Right lung (tissue), 5 donors: Measurements from ENCODE around the gene ANXA6. TPM values are rescaled to one million over a fixed set of nuclear protein-coding genes. Genes with fewer than 3 reads are reported as not detected.

Source experiments
- DNase-seq, 2 donors: peaks; one replicate each; pipeline ENCODE4 v3.0.0-alpha.2; 2013
- polyA plus RNA-seq, 5 donors: library from polyadenylated mRNA; unstranded; fragments of 120-200 nt; gene quantifications; one replicate each; pipeline versions ENCODE4 v1.2.1 to v1.2.3, GENCODE V29; 2013; ENCODE audit warnings: inconsistent platforms in 1 of 5, low replicate concordance in 1 of 5; ENCODE audit not compliant: insufficient read length in 5 of 5, insufficient read depth in 1 of 5

ANXA6 gene
- polyA plus RNA-seq, 5 donors = 258 to 308 (median 290) TPM

DNA sequence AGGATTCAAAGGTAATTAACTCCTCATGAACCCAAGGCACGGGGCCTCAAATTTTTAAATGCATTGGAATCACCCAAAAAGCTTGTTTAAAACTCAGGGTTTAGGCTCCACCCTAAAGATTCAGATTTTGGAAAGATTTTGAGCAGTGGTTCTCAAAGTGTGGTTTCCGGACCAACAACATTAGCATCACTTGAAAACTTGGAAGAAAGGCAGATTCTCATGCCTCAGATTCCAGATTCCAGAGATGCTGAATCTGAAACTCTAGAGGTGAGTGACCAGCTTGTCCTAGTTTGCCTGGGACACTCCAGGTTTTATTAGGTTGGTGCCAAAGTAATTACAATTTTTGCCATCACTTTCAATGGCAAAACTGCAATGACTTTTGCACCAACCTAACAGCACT, 52.0 kb downstream of the ANXA6 start:
- DNase-seq = no peak

DNA sequence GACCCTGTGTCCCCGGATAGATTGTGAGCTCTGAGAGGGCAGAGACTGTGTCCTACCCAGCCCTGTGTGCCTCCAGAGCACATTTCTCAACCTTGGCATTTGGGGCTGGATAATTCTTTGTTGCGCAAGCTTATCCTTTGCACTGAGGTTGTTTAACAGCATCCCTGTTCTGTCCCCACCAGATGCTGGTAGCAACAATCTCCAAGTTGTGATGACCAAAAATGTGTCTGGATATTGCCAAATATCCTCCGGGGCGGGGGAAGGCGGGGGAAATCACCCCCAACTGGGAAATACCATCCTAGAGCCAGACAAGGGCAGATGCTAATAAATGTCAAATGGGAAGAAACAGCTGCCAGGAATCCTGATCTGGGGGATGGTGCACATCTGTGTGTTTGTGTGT, 52.8 kb downstream of the ANXA6 start:
- peak; percentile 59 to 73 for DNase-seq

DNA sequence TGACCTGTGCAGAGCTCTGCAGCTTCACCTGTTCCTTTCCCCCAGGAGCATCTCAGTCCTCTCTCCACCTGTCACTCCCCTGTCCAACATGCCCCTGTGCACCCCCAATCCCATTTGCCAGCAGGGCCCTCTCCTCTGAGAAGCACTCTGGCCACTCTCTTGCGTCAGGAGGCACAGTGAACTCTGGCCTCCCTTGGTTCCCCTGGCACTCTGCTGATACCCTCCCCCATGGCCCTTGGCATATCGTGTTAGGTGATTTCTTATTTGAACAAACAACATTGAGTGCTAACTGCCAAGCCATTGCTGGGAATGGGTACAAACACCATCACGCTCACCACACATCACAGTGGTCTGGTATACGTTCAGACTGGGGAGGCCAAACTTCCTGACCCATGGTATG, 55.8 kb downstream of the ANXA6 start:
- DNase-seq = no peak

DNA sequence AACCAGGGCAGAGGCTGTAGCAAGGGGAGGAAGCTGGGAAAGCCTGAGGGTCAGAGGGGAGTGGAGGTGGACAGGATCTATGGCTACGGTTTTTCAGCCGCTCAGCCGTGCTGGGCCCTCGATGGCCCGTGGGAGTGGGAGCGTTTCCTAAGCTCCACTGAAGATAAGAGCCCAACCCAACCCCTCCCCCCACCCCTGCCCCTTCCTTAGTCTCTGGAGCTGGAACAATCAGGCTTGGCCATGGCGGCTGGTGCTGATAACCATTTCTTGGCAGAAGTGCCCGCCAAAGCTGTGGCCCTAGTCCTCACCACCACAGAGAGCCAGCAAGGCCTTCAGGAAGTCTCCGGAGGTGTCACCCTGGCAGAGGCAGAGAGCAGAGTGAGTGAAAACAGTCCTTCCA, 56.4 kb downstream of the ANXA6 start:
- DNase-seq = no peak

DNA sequence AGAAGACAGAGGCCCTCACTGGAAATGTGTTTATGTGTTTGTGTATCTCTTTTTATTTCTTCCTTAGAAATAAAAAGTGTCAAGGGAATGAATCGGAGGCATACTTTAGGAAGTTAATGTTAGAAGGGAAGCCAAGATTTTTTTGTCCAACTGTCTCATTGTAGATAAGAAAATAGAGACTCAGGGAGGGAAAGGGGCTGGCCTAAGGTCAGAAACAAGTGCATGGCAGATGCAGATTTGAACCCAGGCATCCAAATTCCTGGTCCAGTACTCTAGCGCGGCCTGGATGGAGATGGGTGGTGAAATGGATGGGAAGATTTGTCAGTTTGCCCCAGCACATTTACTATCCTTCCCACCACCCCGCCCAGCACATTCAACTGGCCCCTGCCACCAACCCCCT, 56.9 kb downstream of the ANXA6 start:
- DNase-seq = no peak

DNA sequence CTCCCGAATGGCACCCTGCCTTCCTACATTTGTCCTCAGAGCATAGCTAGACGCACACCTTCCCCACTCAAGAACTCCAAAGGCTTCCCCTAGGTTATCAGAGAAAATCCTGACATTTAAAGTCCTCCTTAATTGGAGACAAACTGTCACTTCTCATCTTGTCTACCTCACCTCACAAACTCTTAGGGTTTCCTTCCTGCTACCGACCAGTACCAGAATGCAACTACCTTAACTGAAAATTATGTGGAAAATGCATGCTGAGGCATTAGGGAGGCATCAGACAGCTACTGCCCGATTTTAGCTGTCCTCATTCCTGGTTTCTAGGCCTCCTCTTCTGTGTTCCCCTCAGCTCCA, 58.8 kb downstream of the ANXA6 start:
- no peak for DNase-seq

DNA sequence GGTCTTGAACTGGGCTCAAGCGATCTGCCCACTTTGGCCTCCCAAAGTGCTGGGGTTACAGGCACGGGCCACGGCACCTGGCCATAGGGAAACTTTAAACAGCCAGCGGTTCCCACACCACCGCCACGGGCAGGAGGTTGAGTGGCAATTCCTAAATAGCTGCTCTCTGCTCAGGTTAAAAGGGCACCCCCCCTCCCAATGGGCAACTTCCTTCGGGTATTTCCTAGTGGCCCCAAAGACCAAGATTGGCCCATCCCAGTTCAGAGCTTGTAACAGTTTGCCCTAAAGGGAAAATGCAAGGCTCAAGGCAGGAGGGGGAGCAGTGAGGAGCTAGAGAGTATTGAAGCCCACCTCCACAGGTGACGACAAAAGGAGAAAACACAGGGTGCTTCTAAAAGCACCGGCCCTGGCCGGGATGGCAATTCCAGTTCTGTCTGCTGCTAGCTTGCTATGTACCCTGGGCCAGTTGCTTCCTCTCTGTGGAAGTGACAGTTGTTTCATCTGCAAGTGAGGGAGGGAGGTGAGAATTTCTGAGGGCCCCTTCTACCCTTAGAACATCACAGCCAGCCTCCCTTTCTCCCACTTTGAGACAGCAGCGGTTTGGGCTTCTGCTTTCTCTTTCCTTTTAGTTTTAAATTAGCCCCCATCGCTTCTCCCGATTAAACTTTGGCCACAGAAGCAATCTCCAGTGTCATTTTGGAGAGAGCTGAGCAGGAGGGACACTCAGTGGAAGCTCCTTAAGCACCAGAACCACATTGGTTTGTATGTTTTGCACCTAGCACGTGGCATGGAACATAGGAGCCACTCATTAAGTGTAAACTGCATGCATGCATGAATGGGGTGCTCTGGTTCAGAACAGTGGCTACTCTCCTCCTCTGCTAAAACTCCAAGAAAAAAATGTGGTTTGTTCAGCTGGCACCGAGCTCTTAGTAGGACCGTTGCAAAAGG, 59.5 kb downstream of the ANXA6 start:
- no peak for DNase-seq

DNA sequence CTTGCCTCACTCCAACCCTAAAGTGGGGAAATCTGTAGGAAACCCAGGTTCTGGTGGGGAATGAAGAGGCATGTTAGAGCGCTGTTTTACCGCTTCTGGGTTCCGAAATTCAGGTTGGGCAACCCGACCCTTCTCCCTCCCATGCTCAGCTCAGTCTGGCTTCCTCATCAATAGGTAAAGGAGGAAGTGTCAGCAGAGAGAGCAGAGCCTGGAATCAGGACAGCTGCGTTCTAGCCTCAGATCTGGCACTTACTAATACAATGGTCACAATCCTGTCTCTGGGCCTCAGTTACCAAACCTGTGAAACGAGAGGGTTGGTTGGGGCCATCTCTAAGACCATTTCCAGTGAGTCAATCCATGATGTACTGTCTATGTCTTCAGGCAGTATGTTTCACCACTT, 60.5 kb downstream of the ANXA6 start:
- DNase-seq = no peak

DNA sequence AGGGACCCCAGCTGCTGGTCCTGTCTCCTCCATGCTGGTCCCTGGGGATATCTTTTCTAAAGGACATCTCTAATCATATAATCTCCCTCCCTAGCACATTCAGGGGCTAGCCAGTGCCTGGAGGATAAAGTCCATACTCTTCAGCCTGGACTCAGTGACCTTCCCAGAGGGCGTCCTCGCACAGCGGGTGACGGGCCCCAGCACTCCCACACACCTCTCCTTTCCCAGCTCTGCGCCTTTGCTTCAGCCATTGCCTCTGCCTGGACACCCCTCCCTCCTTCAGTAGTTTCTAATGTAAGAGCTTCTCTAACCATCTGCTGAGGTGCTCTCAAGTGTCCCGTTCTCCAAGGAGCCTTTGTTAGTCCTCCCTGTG, 61.6 kb downstream of the ANXA6 start:
- no peak for DNase-seq

DNA sequence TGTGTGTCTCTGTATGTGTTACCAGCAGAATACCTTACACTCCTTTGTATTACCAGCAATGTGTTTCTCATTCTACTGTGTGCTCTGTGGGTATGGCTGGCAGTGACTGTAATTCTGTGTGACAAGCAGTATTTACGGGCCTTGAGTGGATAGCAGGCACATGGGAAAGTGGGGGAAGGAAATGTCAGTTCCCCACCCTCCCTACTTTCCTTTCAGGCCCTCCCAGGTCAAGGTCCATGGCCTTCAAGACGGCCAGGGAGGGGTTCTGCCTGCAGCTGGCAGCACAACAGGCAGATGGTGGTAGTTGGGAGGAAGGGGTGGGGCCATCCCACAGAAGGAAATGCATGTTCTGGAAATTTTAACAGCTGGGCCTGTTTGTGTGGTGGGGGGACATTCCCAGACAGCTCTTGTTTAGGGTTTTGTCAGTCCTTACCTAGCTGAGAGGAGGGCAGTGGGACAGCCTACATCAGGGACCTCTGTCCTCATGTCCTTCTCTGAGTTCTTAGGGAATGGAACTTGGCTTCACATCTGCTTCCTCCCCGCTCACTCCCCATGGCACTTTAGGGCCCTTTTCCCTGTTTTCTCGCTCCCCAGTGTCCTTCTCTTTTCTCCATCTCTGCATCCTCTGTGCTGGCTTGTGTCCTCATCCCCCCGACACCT, 62.1 kb downstream of the ANXA6 start:
- DNase-seq = no peak

DNA sequence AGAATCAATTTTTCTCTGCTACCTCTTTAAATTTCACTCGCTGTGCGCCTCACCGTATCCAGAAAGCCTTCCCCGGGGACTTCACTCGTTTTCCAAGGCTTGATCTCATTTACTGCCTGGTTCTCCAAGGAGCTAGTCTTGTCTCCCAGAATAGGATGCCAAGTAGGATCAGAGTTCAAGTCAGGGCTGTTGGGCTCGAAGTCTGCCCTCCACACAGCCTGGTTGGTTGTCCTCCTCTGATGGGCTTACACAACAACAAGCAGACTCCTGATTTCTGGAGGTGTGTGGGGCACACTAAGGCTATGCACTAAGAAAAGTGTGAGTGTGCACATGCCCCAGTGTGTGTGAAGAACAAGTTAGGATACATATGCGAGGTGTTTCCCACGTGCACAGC, 62.7 kb downstream of the ANXA6 start:
- no peak for DNase-seq

DNA sequence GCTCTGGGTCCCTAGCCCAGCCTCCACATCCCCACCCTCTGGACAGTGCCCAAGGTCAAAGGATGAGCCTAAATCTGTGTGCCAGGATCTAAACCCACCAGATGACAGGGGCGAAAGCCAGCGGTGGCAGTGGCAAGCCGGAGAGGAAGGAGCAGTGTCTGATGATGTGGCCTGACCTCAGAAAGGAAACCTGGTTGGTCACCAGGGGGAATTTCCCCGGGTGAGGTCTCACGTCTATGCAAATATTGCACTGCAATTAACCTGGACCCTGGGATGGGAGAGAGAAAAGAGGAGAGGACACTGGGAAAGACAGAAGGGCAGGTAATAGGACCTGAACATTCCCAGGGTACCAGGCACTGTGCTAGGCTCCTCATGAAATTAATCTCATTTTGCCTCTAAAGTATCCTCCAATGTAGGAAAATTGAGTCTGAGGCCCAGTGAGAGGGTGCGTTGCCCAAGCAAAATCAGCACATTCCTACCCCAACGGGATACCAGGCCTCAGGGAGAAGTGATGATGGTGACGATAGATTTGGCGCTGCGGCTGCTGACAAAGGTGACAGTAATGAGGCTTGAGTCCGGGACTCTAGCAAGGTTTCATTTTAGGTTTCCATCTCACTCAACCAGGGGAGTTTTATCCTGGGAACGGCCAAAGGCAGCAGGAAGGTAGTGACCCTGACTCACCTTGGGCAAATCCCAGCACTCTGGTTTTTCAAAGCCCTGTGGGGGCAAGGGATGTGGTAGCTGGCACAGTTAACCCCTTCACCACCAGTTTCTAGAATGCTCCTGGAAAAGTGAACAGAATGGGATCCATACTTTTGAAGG, 63.3 kb downstream of the ANXA6 start:
- DNase-seq = no peak

DNA sequence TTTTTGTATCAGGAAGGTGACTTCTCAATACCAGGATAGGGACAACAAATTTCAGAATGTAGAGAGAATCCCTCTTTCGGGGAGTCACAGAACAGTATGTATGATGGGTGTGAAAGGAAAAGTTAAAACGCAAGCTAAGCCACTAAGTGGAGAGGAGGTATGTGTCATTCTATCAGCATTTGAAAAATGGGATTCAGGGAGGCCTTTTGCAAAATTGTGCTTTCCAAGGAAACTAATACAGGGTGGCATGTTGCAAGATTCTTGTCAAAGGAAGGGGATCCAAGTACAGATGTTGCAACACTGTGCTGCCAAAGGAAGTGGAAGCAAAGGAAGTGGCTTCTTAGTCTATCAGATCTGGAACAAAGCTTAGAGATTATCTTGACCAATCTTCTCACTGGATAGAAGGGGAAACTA, 64.1 kb downstream of the ANXA6 start:
- peak in 1 of 2 donors; percentile 61 for DNase-seq

DNA sequence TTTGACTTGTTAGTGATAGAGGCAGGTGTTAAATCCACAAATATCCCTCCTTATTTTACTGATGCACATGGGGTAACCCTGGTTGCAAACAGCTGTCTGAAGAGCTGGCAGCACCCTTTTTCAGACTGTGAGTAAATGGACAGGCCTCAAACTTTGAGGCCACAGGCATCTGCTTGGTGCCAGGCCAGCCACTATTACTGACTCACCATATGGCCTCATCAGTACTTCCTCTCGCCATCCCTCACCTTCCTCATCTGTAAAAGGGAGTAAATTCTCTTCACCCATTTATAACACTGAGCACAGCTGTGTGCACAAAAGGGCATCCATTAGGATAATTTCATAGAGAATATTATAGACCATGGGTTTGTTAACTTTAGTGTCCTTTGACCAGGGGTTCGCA, 64.8 kb downstream of the ANXA6 start:
- no peak for DNase-seq

DNA sequence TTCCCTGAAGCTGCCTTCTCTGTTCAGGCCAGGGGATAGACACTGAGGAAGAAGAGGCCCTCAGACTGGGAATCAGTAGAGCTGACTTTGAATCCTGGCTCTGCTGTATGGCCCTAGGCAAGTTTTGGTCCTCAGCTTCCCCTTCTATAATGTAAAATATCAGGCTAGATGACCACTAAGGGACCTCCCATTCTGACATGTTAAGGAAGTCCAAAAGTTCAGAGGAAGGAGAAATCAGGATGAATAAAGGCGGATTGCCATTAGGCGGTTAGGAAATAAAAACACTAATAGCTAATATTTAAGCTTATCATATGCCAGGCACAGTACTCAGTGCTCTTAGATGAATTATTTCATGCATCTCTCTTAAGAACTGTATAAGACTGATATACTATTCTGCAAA, 67.9 kb downstream of the ANXA6 start:
- DNase-seq = no peak

DNA sequence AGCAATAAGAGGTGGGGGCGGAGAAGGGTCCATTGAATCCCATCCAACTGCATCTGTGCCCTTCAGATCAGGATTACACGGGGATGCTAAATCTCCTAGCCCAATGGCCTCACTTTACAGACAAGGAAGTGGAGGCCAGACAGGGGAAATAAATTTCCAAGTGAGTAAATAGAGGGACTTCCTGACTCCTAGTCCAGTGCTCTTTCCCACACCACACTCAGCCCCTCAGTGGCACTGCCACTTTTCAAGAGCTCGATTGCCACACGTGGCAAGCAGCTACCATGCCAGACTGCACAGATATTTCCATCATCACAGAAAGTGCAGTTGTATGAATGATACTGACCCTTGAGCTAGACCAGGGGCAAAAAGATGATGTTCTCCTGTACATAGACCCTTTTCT, 68.6 kb downstream of the ANXA6 start:
- no peak for DNase-seq

DNA sequence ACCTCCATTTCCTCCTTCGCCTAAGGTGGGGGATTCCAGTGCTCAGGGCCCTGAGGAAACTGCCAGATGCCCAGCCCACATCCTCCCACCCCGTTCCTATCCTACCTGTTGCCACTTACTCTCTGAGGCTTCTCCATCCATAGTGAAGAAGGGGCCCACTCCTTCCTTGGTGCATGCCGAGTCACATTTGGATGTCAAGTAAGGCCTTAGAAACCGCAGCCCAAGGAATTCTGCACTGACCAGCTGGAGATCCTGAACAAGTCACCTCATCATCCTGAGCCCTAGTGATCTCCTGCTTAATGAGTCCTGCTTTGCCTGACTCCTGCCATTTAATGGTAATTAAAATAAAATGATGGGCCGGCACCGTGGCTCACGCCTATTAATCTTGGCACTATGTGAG, 70.1 kb downstream of the ANXA6 start:
- peak; percentile 78 to 82 for DNase-seq

DNA sequence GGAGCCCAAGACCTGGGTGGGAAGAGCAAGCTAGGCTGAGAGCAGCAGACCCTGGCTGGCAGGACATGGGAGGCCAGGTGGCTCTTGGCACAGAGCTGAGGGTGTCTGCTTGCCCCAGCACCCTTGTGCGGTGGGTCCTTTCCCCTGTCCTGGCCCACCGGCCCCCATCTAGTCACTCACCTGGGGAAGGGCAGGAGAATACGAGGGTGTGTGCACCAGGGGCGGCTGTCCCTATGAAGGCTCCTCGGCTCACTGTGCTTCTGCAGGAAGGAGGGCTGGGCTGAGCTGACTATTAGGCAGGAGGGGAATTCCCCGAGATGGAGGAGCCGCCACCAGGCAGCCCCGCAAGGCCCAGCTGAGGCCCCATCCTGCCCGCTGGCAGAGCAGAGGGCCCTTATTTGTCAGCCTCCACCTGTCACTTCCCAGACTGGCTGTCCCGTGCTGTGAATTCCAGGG, 70.6 kb downstream of the ANXA6 start:
- DNase-seq = peak in 1 of 2 donors; percentile 24

DNA sequence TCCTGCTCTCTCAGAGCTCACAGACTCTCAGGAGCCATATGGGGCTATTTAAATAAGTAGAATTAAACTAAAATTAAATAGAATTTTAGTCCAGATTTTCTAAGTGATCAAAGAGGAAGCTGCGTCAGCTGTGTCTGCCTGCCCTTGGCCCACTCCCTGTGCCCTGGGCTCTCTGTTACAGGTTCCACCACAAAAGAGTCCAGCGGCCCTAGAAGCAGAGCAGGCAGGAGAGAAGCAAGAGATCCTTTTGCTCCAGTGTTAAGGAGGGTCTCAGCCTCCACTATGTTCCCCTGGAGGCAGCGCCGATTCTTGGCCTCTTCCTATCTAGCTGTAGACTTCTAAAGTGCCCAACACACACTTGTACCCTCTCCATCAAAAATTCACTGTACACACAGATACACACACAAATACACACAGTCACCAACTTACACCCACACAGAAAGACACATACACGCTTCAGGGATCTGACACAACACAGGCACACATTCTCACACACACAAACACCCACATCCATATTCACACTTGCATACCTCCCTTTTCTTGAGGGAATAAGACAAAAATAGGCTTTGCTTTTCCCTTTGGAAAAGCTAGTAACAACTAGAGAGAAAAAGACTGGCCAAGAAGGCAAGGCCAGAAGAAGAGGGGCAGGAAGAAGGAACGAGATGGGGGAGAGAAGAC, 71.2 kb downstream of the ANXA6 start:
- DNase-seq = no peak

DNA sequence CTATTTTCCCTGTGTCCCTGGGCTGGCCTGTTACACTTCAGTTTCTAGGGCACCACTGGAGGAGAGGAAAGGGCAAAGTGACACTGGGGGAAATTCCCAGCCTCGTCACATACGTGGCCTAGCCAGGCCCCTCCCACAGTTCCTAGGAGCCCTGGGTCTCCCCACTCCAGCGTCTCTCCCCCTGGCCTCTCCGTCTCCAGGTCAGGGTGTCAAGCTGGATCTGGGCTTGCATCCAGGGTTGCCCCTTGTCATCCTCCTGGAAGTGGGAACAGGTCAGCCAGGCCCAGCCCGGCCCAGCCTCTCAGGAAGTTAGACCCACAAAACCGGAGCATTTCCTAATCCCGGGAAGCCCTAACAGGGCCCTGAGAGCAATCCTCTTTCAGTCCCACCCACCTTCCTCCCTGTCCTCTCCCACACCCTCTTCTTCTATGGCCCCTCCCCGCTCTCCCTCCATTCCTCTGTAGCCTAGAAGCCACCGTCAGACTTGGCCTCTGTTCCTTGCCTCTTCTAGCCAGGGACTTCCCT, 72.0 kb downstream of the ANXA6 start:
- no peak for DNase-seq

DNA sequence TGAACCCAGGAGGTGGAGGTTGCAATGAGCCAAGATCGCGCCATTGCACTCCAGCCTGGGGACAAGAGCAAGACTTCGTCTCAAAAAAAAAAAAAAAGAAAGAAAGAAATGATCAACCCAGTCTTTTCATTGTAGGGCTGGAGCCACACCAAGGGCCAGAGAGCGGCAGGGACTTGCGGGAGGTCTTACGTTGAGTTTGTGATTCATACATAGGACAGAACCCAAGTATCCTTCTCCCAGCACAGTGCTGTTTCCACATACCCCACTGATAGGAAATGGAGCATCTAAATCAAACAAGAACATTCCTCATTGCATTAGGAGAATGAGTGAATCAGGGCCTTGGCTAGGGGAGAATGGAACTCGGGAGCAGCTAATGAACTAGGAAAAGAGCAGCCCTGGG, 73.2 kb downstream of the ANXA6 start:
- DNase-seq = no peak
